ENCODE data around the gene TRIM39. TPM values are rescaled to one million over a fixed set of nuclear protein-coding genes. Genes with fewer than 3 reads are reported as not detected.

The TRIM39 gene
- total and polyA plus RNA-seq, 2 of the 13 experiments (the other 11 are each of a cell fraction or from before 2014, with no cell fraction given) = 7.7 to 14.6 TPM

- WGBS (ENCODE audit: low lambda C conversion rate) = 61% methylated on average over 3 of the region's 3 CpGs
- CTCF ChIA-PET (ENCODE audit: low intra/inter-chr PET ratio, low total read pairs) = no interaction called here
- Histone ChIP-seq H3K4me1 (ENCODE audit: insufficient read depth, low read length) (peaks cover 12% of the 10 kb centered on the region), H3K27me3 (ENCODE audit: control insufficient read depth in 1 of 2, insufficient read depth in 2 of 2, low read length in 2 of 2) (no peaks in the 10 kb centered on the region; a peak in 1 of 5 replicates), H3K36me3 (replicated peaks in 1 of 2; ENCODE audit: control insufficient read depth in 1 of 2, insufficient read depth in 2 of 2, low read length in 2 of 2) (peaks cover 0 to 5% of the 10 kb centered on the region in 2 experiments; a peak in 3 of 5 replicates), H3K4me2 (ENCODE audit: low read depth, low read length) (no peak overlapping the region), H3K79me2 (ENCODE audit: insufficient read depth, low read length) (peaks cover 3% of the 10 kb centered on the region), H3K9ac (ENCODE audit: insufficient read depth, low read depth, low read length) (no peak overlapping the region), H3K9me3 (ENCODE audit: low read length) (no peaks in the 10 kb centered on the region), H2AFZ (ENCODE audit: low read length) (no peak overlapping the region), H3K4me3 (replicated peaks in 1 of 3; ENCODE audit: insufficient read depth in 1 of 3, low read depth in 2 of 3, low read length in 3 of 3) (no peak overlapping the region), H3K27ac (ENCODE audit: extremely low read length, insufficient read depth, low read length) (no peak overlapping the region), H4K20me1 (ENCODE audit: insufficient read depth, low read length) (no peaks in the 10 kb centered on the region)
- in situ Hi-C loops (cut with HindIII; ENCODE audit: extremely low pct_ligation_motif_present, low pct_unique_long_range_greater_than_20kb) (no loop called here), intact Hi-C loops (cut with micrococcal nuclease; ENCODE audit: unreplicated experiment) (no loop called here)
- BruUV-seq (replicated peaks) = no TSS peak
- DNase-seq (ENCODE audit: low spot score) (no peak), ATAC-seq (no peak), FAIRE-seq (no peak)
- POLR2A ChIA-PET = no interaction called here
- TF ChIP-seq MIER2 (CRISPR knock-in tag; IDR thresholded peaks at IDR 0.05) (no peak), HDAC1 (CRISPR knock-in tag; IDR thresholded peaks at IDR 0.05) (no peak), ATF1 (CRISPR knock-in tag; IDR thresholded peaks at IDR 0.05) (no peak), ZBTB21 (CRISPR knock-in tag; IDR thresholded peaks at IDR 0.05) (no peak), PREB (CRISPR knock-in tag; IDR thresholded peaks at IDR 0.05) (no peak)
These were observed 22.9 kb downstream of the TRIM39 start for GRCh38 chr6:30349421-30350177.

GRCh38 chr6:30350524-30350923 lies 23.8 kb downstream of the TRIM39 start:
- Histone ChIP-seq H3K36me3 (replicated peaks in 1 of 2; ENCODE audit: control insufficient read depth in 1 of 2, insufficient read depth in 2 of 2, low read length in 2 of 2) (peaks cover 0 to 5% of the 10 kb centered on the region in 2 experiments; a peak in 3 of 5 replicates), H3K79me2 (ENCODE audit: insufficient read depth, low read length) (peaks cover 3% of the 10 kb centered on the region), H3K4me1 (ENCODE audit: insufficient read depth, low read length) (peaks cover 9% of the 10 kb centered on the region), H3K27me3 (ENCODE audit: control insufficient read depth in 1 of 2, insufficient read depth in 2 of 2, low read length in 2 of 2) (peaks cover 0 to 6% of the 10 kb centered on the region in 2 experiments; a peak in 1 of 5 replicates), H3K4me3 (replicated peaks in 1 of 3; ENCODE audit: insufficient read depth in 1 of 3, low read depth in 2 of 3, low read length in 3 of 3) (no peak overlapping the region), H3K4me2 (ENCODE audit: low read depth, low read length) (no peak overlapping the region), H4K20me1 (ENCODE audit: insufficient read depth, low read length) (no peaks in the 10 kb centered on the region), H3K9ac (ENCODE audit: insufficient read depth, low read depth, low read length) (no peak overlapping the region), H2AFZ (ENCODE audit: low read length) (no peak overlapping the region), H3K9me3 (ENCODE audit: low read length) (no peaks in the 10 kb centered on the region), H3K27ac (ENCODE audit: extremely low read length, insufficient read depth, low read length) (no peak overlapping the region)
- POLR2A ChIA-PET = no interaction called here
- CTCF ChIA-PET (ENCODE audit: low intra/inter-chr PET ratio, low total read pairs) = no interaction called here
- no peak for DNase-seq (ENCODE audit: low spot score)
- intact Hi-C loops (cut with micrococcal nuclease; ENCODE audit: unreplicated experiment) = no loop called here
- 37% methylated on average over 1 of the region's 1 CpG for WGBS (ENCODE audit: low lambda C conversion rate)
- BruUV-seq (replicated peaks) = no TSS peak
- FAIRE-seq = no peak
- in situ Hi-C loops (cut with HindIII; ENCODE audit: extremely low pct_ligation_motif_present, low pct_unique_long_range_greater_than_20kb) = no loop called here
- no peak for ATAC-seq
- TF ChIP-seq NBN (conservative IDR thresholded peaks at IDR 0.05) = no peak
- no peak for TF ChIP-seq ZNF710 (CRISPR knock-in tag; IDR thresholded peaks at IDR 0.05; ENCODE audit: borderline replicate concordance)
- TF ChIP-seq ZNF513 (CRISPR knock-in tag; conservative IDR thresholded peaks at IDR 0.05) = no peak
- no peak for TF ChIP-seq ZBTB33 (CRISPR knock-in tag; IDR thresholded peaks at IDR 0.05)
- TF ChIP-seq CCDC6 (CRISPR knock-in tag; IDR thresholded peaks at IDR 0.05) = no peak
- TF ChIP-seq ZFP37 (CRISPR knock-in tag; IDR thresholded peaks at IDR 0.05; ENCODE audit: borderline replicate concordance) = no peak
- TF ChIP-seq ZNF333 (CRISPR knock-in tag; IDR thresholded peaks at IDR 0.05; ENCODE audit: borderline replicate concordance) = no peak
